Measurements from ENCODE around the gene RASSF5.

DNA sequence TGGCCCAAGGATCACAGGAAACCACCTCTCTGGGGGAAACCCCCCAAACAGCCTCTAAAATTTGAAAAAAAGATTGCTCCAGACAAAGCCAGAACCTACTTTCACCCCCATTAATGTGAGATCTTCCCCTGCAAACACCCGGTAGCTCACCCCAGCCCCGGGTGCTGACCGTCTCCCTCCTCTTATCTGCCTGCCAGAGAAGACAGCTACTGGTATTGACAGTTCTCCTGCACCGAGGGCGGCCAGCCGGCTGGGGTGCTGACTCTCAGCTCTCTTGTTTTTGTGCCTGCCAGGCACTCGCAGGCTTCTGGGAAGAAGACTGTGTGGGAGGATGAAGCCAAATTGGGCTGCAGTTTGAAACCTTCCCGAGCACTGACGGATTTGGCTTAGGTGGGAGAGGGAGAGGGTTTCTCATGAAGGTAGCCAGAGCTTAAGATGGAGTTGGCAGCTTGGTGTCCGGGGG is 48.2 kb downstream of the RASSF5 start:
- no peak for TF ChIP-seq TAF1 (IDR thresholded peaks at IDR 0.05; ENCODE audit: low read depth, low read length)
- TF ChIP-seq POLR2A (IDR thresholded peaks at IDR 0.05; ENCODE audit: low read depth, low read length) = no peak
- no peak for TF ChIP-seq PAX5 (IDR thresholded peaks at IDR 0.05; ENCODE audit: insufficient read depth, low read length, severe bottlenecking)
- no peak; the same call in 1 of the 2 replicates for TF ChIP-seq POLR2AphosphoS5 (IDR thresholded peaks at IDR 0.05; ENCODE audit: low read depth, low read length)
- TF ChIP-seq POU2F2 (IDR thresholded peaks at IDR 0.05; ENCODE audit: low read depth, low read length) = no peak
- TF ChIP-seq SPI1 (IDR thresholded peaks at IDR 0.05; ENCODE audit: low read depth, low read length) = no peak

Data from GM12891 (cell line).